ENCODE results near the gene SRM.
"Not testable (repeated sequence)": the region's sequence is repeated elsewhere in the genome, so short reads cannot be mapped to it uniquely, and the experiment has no call there.

Gene SRM

GRCh38 chr1:11078631-11079030 lies 18.8 kb upstream of the SRM start:
- no peak overlapping the region for H3K4me2 ChIP-seq (ENCODE audit: low read depth, low read length, poor library complexity, severe bottlenecking)
- H3K79me2 ChIP-seq (ENCODE audit: insufficient read depth, low read length), result no peaks in the 10 kb centered on the region
- no peaks in the 10 kb centered on the region for H3F3A ChIP-seq (ENCODE audit: insufficient read depth)
- H3K9me2 ChIP-seq (replicated peaks; ENCODE audit: insufficient read depth, low read length), result no peaks in the 10 kb centered on the region
- peaks cover 17% of the 10 kb centered on the region; the same call in 1 of the 2 replicates for H3K36me3 ChIP-seq (ENCODE audit: low read length)
- no peaks in the 10 kb centered on the region for H4K20me1 ChIP-seq (ENCODE audit: low read depth, low read length)
- no peaks in the 10 kb centered on the region for H3K9me3 ChIP-seq (ENCODE audit: insufficient read depth, low read length)
- no peak overlapping the region for H3K9ac ChIP-seq (ENCODE audit: low read length)
- no peak for TF ChIP-seq EZH2phosphoT487 (conservative IDR thresholded peaks at IDR 0.05; ENCODE audit: low read length)
- TF ChIP-seq CTCF (IDR thresholded peaks at IDR 0.05; ENCODE audit: insufficient read depth, low read length, poor library complexity, severe bottlenecking), result no peak
- no peak overlapping the region for H2AFZ ChIP-seq (ENCODE audit: low read depth, low read length, severe bottlenecking)
- no peak overlapping the region for H3K27ac ChIP-seq (ENCODE audit: low read depth, low read length)
- H3K4me3 ChIP-seq (ENCODE audit: insufficient read depth, low read length, poor library complexity, severe bottlenecking), result no peak overlapping the region
- no peaks in the 10 kb centered on the region for H3K27me3 ChIP-seq (ENCODE audit: low read length)

GRCh38 chr1:11073398-11073797 lies 13.6 kb upstream of the SRM start:
- not testable (repeated sequence) for H3K27me3 ChIP-seq (ENCODE audit: low read length); H4K20me1 ChIP-seq (ENCODE audit: low read depth, low read length); H3K36me3 ChIP-seq (ENCODE audit: low read length); H3K79me2 ChIP-seq (ENCODE audit: insufficient read depth, low read length); H3K9ac ChIP-seq (ENCODE audit: low read length); H3K4me2 ChIP-seq (ENCODE audit: low read depth, low read length, poor library complexity, severe bottlenecking); H3K9me2 ChIP-seq (replicated peaks; ENCODE audit: insufficient read depth, low read length); H2AFZ ChIP-seq (ENCODE audit: low read depth, low read length, severe bottlenecking); H3F3A ChIP-seq (ENCODE audit: insufficient read depth); H3K27ac ChIP-seq (ENCODE audit: low read depth, low read length); H3K9me3 ChIP-seq (ENCODE audit: insufficient read depth, low read length); H3K4me3 ChIP-seq (ENCODE audit: insufficient read depth, low read length, poor library complexity, severe bottlenecking)

- H3F3A ChIP-seq (ENCODE audit: insufficient read depth), result no peaks in the 10 kb centered on the region
- H3K9ac ChIP-seq (ENCODE audit: low read length), result no peak overlapping the region
- no peaks in the 10 kb centered on the region for H3K9me2 ChIP-seq (replicated peaks; ENCODE audit: insufficient read depth, low read length)
- no peak overlapping the region for H3K4me2 ChIP-seq (ENCODE audit: low read depth, low read length, poor library complexity, severe bottlenecking)
- H3K27ac ChIP-seq (ENCODE audit: low read depth, low read length), result no peak overlapping the region
- TF ChIP-seq EZH2phosphoT487 (conservative IDR thresholded peaks at IDR 0.05; ENCODE audit: low read length) (no peak), CTCF (IDR thresholded peaks at IDR 0.05; ENCODE audit: insufficient read depth, low read length, poor library complexity, severe bottlenecking) (no peak)
- H3K4me3 ChIP-seq (ENCODE audit: insufficient read depth, low read length, poor library complexity, severe bottlenecking), result no peak overlapping the region
- H4K20me1 ChIP-seq (ENCODE audit: low read depth, low read length), result no peaks in the 10 kb centered on the region
- no peaks in the 10 kb centered on the region for H3K79me2 ChIP-seq (ENCODE audit: insufficient read depth, low read length)
- no peaks in the 10 kb centered on the region for H3K9me3 ChIP-seq (ENCODE audit: insufficient read depth, low read length)
- H3K36me3 ChIP-seq (ENCODE audit: low read length), result 0 out of 2 replicates have a peak, but pooled peaks cover 9% of the 10 kb centered on the region
- no peak overlapping the region for H2AFZ ChIP-seq (ENCODE audit: low read depth, low read length, severe bottlenecking)
- H3K27me3 ChIP-seq (ENCODE audit: low read length), result no peaks in the 10 kb centered on the region
Observed at GRCh38 chr1:11072216-11072917, 12.5 kb upstream of the SRM start.

GRCh38 chr1:11071463-11072215 lies 11.8 kb upstream of the SRM start:
- TF ChIP-seq CTCF (IDR thresholded peaks at IDR 0.05; ENCODE audit: insufficient read depth, low read length, poor library complexity, severe bottlenecking) (no peak), EZH2phosphoT487 (conservative IDR thresholded peaks at IDR 0.05; ENCODE audit: low read length) (no peak)
- H4K20me1 ChIP-seq (ENCODE audit: low read depth, low read length), result no peaks in the 10 kb centered on the region
- H3K9me3 ChIP-seq (ENCODE audit: insufficient read depth, low read length), result no peaks in the 10 kb centered on the region
- H3F3A ChIP-seq (ENCODE audit: insufficient read depth), result no peaks in the 10 kb centered on the region
- no peaks in the 10 kb centered on the region for H3K79me2 ChIP-seq (ENCODE audit: insufficient read depth, low read length)
- no peaks in the 10 kb centered on the region for H3K27me3 ChIP-seq (ENCODE audit: low read length)
- H3K36me3 ChIP-seq (ENCODE audit: low read length), result 0 out of 2 replicates have a peak, but pooled peaks cover 9% of the 10 kb centered on the region
- H2AFZ ChIP-seq (ENCODE audit: low read depth, low read length, severe bottlenecking), result no peak overlapping the region
- no peaks in the 10 kb centered on the region for H3K9me2 ChIP-seq (replicated peaks; ENCODE audit: insufficient read depth, low read length)
- no peak overlapping the region for H3K4me3 ChIP-seq (ENCODE audit: insufficient read depth, low read length, poor library complexity, severe bottlenecking)
- H3K4me2 ChIP-seq (ENCODE audit: low read depth, low read length, poor library complexity, severe bottlenecking), result no peak overlapping the region
- H3K9ac ChIP-seq (ENCODE audit: low read length), result no peak overlapping the region
- H3K27ac ChIP-seq (ENCODE audit: low read depth, low read length), result no peak overlapping the region
